ENCODE results near the gene PDE1C.

PDE1C gene

DNA sequence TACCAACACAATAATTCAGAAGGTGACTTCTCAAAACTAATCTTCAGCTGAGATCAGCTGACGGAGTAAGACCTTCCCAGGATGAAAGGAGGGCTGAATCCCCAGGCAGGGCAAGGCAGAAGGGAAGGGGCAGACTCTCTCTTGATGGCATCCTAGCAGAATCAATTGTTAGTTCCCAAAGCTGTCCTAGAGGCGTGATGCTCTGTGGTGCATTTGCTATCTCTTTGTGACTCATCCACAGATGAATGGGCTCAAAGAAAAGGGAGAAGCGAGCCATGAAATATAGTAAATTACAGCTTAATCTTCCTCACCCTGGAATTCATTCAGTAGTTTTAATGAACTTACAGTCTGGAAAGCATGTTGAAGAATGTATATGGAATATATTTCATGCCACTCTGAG, 37.2 kb downstream of the PDE1C start:
- no peak for TF ChIP-seq ZFX (IDR thresholded peaks at IDR 0.05; ENCODE audit: borderline replicate concordance)
- TF ChIP-seq, protein P1, sequence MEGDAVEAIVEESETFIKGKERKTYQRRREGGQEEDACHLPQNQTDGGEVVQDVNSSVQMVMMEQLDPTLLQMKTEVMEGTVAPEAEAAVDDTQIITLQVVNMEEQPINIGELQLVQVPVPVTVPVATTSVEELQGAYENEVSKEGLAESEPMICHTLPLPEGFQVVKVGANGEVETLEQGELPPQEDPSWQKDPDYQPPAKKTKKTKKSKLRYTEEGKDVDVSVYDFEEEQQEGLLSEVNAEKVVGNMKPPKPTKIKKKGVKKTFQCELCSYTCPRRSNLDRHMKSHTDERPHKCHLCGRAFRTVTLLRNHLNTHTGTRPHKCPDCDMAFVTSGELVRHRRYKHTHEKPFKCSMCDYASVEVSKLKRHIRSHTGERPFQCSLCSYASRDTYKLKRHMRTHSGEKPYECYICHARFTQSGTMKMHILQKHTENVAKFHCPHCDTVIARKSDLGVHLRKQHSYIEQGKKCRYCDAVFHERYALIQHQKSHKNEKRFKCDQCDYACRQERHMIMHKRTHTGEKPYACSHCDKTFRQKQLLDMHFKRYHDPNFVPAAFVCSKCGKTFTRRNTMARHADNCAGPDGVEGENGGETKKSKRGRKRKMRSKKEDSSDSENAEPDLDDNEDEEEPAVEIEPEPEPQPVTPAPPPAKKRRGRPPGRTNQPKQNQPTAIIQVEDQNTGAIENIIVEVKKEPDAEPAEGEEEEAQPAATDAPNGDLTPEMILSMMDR (IDR thresholded peaks at IDR 0.05), result no peak
- no peak overlapping the region for H3K27ac ChIP-seq

- TF ChIP-seq, protein P1 (IDR thresholded peaks at IDR 0.05), result no peak
- TF ChIP-seq ZFX (IDR thresholded peaks at IDR 0.05; ENCODE audit: borderline replicate concordance), result no peak
Measured at GRCh38 chr7:32032211-32032610, 38.0 kb downstream of the PDE1C start.

GRCh38 chr7:32030904-32031692, 39.1 kb downstream of the PDE1C start:
- TF ChIP-seq ZFX (IDR thresholded peaks at IDR 0.05; ENCODE audit: borderline replicate concordance), result no peak
- TF ChIP-seq, protein P1 (IDR thresholded peaks at IDR 0.05), result no peak
- no peak overlapping the region for H3K27ac ChIP-seq

More at GRCh38 chr7:32032211-32032610, 38.0 kb downstream of the PDE1C start:
- H3K27ac ChIP-seq, result no peak overlapping the region

DNA sequence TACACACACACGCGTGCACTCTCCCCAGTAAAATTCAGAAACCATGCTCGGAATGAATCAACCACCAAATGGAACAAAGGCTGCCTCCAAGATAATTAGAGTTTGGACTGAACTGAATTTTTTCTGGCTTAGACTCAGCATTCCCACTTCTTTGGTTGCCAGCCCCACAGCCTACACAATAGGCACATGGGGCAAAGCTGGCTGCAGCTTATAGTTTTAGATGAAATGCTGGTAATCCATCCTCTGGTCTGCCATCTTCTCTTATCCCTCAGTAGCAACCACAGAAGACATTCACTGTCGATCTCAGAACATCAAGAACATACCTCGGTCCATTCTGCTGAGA, 44.2 kb downstream of the PDE1C start:
- H3K27ac ChIP-seq, result no peak overlapping the region
- TF ChIP-seq, protein P1 (IDR thresholded peaks at IDR 0.05), result no peak
- no peak for TF ChIP-seq ZFX (IDR thresholded peaks at IDR 0.05; ENCODE audit: borderline replicate concordance)

- TF ChIP-seq, protein P1 (IDR thresholded peaks at IDR 0.05), result no peak
- TF ChIP-seq ZFX (IDR thresholded peaks at IDR 0.05; ENCODE audit: borderline replicate concordance), result no peak
- H3K27ac ChIP-seq, result no peak overlapping the region
Measured at GRCh38 chr7:32025381-32026082, 44.7 kb downstream of the PDE1C start.

- H3K27ac ChIP-seq, result no peak overlapping the region
- TF ChIP-seq, protein P1 (IDR thresholded peaks at IDR 0.05), result no peak
- TF ChIP-seq ZFX (IDR thresholded peaks at IDR 0.05; ENCODE audit: borderline replicate concordance), result no peak
Measured at GRCh38 chr7:32023376-32023775, 46.8 kb downstream of the PDE1C start.

- TF ChIP-seq ZFX (IDR thresholded peaks at IDR 0.05; ENCODE audit: borderline replicate concordance), result no peak
- TF ChIP-seq, protein P1 (IDR thresholded peaks at IDR 0.05), result no peak
- H3K27ac ChIP-seq, result no peak overlapping the region
Measured at GRCh38 chr7:32022966-32023365, 47.2 kb downstream of the PDE1C start.
